Measurements from ENCODE around the gene SPHK2.
"Not testable (repeated sequence)": the region's sequence is repeated elsewhere in the genome, so short reads cannot be mapped to it uniquely, and the experiment has no call there.

Gene SPHK2

GRCh38 chr19:48637948-48638830, 18.9 kb downstream of the SPHK2 start:
- peak; percentile 82 for DNase-seq

- no peak for DNase-seq
These were observed 19.6 kb downstream of the SPHK2 start for GRCh38 chr19:48638831-48639381.

DNA sequence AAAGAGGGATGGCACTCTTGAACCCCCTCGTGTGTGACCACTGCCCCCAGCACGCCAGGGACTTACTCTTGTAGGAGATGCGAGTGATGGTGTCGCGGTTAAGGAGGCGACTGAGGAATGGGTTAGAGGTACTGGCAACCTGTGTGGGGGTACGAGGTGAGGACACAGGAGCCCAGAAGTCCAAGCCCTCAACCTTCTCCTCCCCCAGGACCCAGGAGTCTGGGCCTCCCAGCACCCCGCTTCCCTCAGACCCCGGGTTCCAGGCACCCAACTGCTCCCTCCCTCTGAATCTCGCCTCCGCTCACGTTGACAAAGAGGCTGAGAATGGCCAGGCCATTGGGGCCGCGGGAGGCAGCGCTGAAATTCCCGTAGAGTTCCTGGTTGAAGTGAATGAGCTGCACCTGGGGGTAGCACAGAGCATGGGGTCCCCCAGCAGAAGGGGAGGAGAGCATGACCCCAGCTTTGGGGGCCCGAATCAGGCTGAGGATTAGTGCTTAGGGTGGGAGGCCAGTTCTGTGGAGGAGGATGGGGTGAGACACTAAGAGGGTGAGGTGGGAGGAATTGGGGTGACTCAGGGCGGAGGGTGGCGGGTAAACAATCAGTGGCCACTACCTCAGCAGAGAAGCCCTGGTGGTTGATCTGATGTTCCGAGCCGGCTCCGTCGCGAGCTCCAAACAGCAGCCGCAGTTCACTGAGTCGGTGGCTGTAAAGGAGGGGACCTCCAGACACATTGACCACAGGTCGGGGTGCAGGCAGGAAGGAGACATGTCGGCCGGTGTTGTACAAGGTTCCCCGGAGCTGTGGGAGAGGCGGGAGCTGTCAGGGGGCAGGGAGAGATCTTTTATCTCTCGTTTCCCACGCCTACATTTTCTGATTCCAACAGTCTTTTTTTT, 20.4 kb downstream of the SPHK2 start:
- DNase-seq, result no peak

GRCh38 chr19:48641850-48642249, 22.5 kb downstream of the SPHK2 start:
- no peak for DNase-seq

DNA sequence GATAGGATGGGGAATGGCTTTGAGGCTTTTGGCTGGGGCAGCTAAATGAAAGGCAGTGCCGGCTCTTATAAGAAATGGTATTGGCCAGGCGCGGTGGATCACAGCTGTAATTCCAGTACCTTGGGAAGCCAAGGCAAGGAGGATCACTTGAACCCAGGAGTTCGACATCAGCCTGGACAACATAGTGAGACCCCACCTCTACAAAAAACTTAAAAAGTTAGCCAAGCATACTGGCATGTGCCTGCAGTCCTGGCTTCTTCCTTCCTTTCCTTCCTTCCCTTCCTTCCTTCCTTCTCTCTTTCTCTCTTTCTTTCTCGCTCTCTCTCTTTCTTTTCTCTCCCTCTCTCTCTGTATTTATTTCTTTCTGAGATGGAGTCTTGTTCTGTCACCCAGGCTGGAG, 23.6 kb downstream of the SPHK2 start:
- no peak for DNase-seq

GRCh38 chr19:48644355-48644754, 25.0 kb downstream of the SPHK2 start:
- no peak for DNase-seq

- DNase-seq, result peak; percentile 58
These were observed 25.7 kb downstream of the SPHK2 start for GRCh38 chr19:48644839-48645619.

DNA sequence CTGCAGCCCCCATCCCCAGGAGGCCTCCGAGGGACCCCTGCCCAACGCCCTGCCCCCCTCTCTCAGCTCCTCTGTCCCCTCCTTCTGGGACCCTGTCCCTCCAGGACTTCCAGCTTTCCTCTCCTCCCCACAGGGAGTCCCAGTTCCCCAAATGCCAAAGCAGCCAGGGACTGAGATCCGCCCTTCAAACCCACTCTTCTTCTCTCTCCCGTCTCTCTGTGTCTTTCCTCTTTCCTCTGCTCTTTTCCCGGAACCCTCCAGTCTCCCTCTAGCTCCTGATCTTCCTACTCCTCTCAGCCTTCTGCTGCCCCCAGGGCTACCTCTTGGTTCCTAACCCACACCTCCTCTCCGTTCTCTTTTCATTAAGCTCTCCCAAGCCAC, 26.3 kb downstream of the SPHK2 start:
- no peak for DNase-seq

- peak; percentile 84 for DNase-seq
These were observed 26.9 kb downstream of the SPHK2 start, which contains the start of gene CA11 for GRCh38 chr19:48646001-48646721. Gene CA11, minus strand, starts transcription at chr19:48646187. Its CDS starts 555 bp downstream, at chr19:48645632.

- no peak for DNase-seq
These were observed 27.5 kb downstream of the SPHK2 start for GRCh38 chr19:48646722-48647216.

DNA sequence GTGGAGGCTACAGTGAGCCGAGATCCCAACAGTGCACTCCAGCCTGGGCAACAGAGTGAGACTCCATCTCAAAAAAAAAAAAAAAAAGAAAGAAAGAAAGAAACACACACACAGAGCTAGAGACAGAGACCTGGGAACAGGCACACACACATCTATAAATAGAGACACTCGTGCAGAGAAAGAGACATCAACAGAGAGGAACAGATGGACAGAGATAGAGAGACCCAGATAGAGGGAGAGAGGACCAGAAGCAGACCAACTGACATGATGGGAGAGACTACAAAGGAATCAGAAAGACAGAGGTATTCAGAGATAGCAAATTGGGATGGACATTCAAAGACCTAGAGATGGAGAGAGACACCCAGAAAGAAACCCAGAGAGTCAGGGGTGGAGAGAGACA, 28.8 kb downstream of the SPHK2 start:
- no peak for DNase-seq

DNA sequence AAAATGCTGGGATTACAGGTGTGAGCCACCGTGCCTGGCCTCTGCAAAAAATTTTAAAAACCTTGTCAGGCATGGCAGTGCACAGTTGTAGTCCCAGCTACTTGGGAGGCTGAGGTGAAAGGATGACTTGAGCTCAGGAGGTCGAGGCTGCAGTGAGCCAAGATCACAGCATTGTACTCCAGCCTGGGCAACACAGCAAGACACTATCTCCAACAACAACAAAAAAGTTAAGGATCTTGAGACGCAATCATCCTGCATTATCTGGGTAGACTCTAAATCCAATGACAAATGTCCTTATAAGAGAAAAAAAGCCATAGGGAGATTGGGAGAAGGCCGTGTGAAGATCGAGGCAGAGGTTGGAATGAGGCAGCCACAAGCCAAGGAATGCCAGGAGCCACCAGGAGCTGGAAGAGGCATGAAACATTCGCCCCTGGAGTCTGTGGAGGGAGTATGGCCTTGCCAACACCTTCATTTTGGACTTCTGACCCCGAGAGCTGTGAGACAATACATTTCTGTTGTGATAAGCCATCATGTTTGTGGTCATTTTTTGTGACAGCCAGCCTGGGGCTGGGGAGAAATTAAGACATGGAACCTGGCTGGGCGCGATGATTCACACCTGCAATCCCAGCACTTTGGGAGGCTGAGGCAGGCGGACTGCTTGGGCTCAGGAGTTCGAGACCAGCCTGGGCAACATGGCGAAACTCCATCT, 31.8 kb downstream of the SPHK2 start:
- no peak for DNase-seq

- DNase-seq, result no peak
These were observed 32.4 kb downstream of the SPHK2 start for GRCh38 chr19:48651683-48652048.

DNA sequence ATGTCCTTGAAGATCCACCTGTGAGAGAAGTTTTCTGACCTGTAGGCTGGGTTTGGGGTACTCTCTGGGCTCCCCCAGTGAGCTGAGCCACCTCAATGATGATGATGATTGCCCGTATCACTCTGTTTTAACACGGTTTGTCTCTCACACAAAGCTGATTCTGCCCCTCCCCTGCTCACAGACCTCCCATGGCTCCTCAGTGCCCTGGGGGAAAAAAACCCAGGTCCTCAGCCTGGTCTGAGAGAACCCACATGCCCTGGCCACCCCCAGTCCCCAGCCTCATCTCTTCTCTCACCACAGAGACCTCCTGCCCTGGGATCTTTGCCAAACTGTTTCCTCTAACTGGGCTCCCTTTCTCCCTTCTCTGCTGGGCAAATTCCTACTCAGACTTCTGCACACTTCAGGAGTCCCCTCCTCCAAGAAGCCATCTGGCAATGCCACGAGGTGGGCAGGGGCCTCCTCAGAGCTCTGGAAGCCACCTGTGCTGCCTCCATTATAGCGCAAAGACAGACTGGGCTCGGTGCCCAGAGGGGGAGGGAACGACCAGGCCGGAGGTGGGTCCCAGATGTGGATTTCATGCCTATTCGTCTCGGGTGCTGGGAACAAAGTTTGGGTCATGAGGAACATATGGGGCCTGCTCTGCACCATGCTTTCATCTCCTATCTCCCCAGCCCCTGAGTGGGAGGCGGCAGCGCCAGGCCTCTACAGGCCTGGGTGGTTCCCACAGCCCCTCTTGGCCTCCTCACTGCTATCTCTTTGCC, 35.2 kb downstream of the SPHK2 start:
- peak; percentile 50 for DNase-seq

DNA sequence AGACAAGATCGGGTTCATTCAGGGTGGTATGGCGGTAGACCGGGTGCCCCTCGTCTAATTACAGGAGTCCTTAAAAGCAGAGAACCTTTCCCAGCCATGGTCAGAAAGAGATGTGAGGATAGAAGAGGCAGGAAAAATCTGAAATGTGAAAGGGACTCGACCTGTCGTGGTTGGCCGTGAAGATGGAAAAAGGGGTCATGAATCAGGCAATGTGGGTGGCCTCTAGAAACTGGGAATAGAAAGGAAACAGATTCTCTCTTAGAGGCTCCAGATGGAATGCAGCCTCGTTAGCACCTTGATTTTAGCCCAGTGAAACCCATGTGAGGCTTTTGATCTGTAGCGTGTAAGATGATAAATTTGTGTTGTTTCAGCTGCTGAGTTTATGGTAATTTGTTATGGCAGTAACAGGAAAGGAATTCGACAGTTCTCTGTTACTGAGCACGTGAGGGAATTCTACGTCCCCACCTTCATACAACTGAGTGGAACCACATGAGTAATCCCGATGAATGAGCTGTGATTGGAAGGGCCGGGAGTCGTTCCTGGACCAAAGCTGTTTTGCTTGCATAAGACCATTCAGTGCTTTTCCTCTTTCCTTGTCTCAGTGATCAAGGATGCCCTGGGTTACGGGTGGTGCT, 37.7 kb downstream of the SPHK2 start:
- DNase-seq, result no peak

- not testable (repeated sequence) for DNase-seq
These were observed 38.5 kb downstream of the SPHK2 start for GRCh38 chr19:48657828-48658227.

DNA sequence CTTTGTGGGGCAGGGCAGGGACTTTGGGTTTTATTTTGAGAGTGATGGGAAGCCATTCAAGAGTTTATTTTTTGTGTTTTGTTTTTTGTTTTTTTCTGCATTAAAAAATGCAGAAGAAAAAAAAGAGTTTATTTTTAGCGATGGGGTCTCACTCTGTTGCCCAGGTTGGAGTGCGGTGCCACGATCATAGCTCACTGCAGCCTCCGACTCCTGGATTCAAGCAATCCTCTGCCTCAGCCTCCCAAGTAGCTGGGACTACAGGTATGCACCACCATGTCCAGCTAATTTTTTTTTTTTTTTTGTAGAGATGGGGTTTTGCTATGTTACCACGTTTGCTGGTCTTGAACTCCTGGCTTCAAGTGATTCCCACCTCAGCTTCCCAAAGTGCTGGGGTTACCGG, 39.2 kb downstream of the SPHK2 start:
- DNase-seq, result no peak

GRCh38 chr19:48659768-48660167, 40.5 kb downstream of the SPHK2 start:
- no peak for DNase-seq

GRCh38 chr19:48660852-48661710, 41.8 kb downstream of the SPHK2 start:
- peak; percentile 32 for DNase-seq
